DND-41 (cell line): Measurements from ENCODE around the gene SERP2.

Experiments used
- ATAC-seq: fragments of 200-7000 bp; cut with Tn5 transposase; 3 replicates; pipeline ENCODE4 v1.9.1; 2021; ENCODE audit warnings: low read depth; ENCODE audit not compliant: insufficient read depth
- DNase-seq: peaks from one replicate; pipeline ENCODE4 v3.0.0-alpha.2; 2020
- H2AFZ ChIP-seq: 2 replicates; pipeline ENCODE4 v1.6.0; 2012; ENCODE audit warnings: low read depth, low read length
- H3K27ac ChIP-seq: 2 replicates; pipeline ENCODE4 v1.5.1; 2012; ENCODE audit warnings: low read length, inconsistent platforms
- H3K27me3 ChIP-seq: fragments of 200-600 bp; sonication (generic); 2 replicates; pipeline ENCODE4 v1.6.0; 2012; ENCODE audit warnings: low read length, mild to moderate bottlenecking, inconsistent platforms; ENCODE audit not compliant: insufficient read depth, poor library complexity
- H3K36me3 ChIP-seq: 2 replicates; pipeline ENCODE4 v1.5.1; 2012; ENCODE audit warnings: low read length, inconsistent platforms; ENCODE audit not compliant: insufficient read depth
- H3K4me1 ChIP-seq: 2 replicates; pipeline ENCODE4 v1.5.1; 2012; ENCODE audit warnings: mild to moderate bottlenecking, low read length; ENCODE audit not compliant: insufficient read depth
- H3K4me2 ChIP-seq: 2 replicates; pipeline ENCODE4 v1.6.0; 2012; ENCODE audit warnings: mild to moderate bottlenecking, moderate library complexity, low read length, inconsistent platforms; ENCODE audit not compliant: insufficient read depth
- H3K4me3 ChIP-seq, 2 experiments: fragments of 200-600 bp in 1 of 2; shearing (Covaris generic) in 1 of 2; 2 replicates each; pipeline ENCODE4 v1.5.1; 2012 to 2016; ENCODE audit warnings: inconsistent platforms in 2 of 2, low read length in 2 of 2, mild to moderate bottlenecking in 2 of 2, low read depth in 1 of 2, moderate library complexity in 1 of 2
- H3K79me2 ChIP-seq: 2 replicates; pipeline ENCODE4 v1.6.0; 2012; ENCODE audit warnings: low read length, inconsistent platforms; ENCODE audit not compliant: insufficient read depth
- H3K9ac ChIP-seq: 2 replicates; pipeline ENCODE4 v1.6.0; 2012; ENCODE audit warnings: low read depth, mild to moderate bottlenecking, inconsistent platforms, low read length, moderate library complexity
- H3K9me3 ChIP-seq: 2 replicates; pipeline ENCODE4 v1.5.1; 2012; ENCODE audit warnings: low read length, moderate library complexity, mild to moderate bottlenecking, inconsistent platforms; ENCODE audit not compliant: insufficient read depth, severe bottlenecking
- H4K20me1 ChIP-seq: 2 replicates; pipeline ENCODE4 v1.6.0; 2012; ENCODE audit warnings: low read length; ENCODE audit not compliant: insufficient read depth
- EZH2 ChIP-seq: IDR thresholded peaks from 3 replicates; pipeline ENCODE4 v1.6.1; 2012; ENCODE audit warnings: borderline replicate concordance, low read depth, mild to moderate bottlenecking, moderate library complexity, low read length, inconsistent platforms; ENCODE audit not compliant: severe bottlenecking
- TF ChIP-seq, protein P1 (sequence below): IDR thresholded peaks from 2 replicates; pipeline ENCODE4 v1.5.1; 2012; ENCODE audit warnings: borderline replicate concordance, low read length, moderate library complexity, mild to moderate bottlenecking; ENCODE audit not compliant: poor library complexity, severe bottlenecking; ENCODE audit errors: extremely low read depth

Gene SERP2

DNA sequence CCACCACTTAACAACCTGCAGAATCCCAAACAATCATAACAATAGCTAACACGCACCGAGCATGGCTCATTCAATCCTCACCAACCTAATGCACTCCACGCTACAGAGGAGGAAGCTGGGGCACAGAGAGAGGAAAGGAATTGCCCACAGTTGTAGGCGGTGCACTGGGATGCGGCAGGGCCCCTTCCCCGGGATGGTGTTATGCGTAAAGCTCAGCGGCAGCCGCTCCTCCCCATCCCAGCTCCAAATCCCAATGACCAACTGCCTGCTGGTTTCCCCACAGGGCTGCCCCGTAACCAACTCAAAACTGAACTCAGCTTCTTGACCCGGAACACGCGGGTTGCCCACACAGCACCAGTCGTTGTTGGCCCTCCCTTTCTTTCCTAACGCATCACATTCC, 42.2 kb downstream of the SERP2 start:
- DNase-seq (no peak), ATAC-seq (no peak)
- Histone ChIP-seq H3K4me2 (no peak overlapping the region), H3K4me3 (no peak overlapping the region), H3K79me2 (no peaks in the 10 kb centered on the region), H3K4me1 (peaks cover 19% of the 10 kb centered on the region), H2AFZ (no peak overlapping the region), H3K36me3 (no peaks in the 10 kb centered on the region), H3K9me3 (no peaks in the 10 kb centered on the region), H3K27ac (no peak overlapping the region), H4K20me1 (no peaks in the 10 kb centered on the region), H3K9ac (no peak overlapping the region), H3K27me3 (no peaks in the 10 kb centered on the region)
- TF ChIP-seq EZH2: no peak
- TF ChIP-seq, protein P1, sequence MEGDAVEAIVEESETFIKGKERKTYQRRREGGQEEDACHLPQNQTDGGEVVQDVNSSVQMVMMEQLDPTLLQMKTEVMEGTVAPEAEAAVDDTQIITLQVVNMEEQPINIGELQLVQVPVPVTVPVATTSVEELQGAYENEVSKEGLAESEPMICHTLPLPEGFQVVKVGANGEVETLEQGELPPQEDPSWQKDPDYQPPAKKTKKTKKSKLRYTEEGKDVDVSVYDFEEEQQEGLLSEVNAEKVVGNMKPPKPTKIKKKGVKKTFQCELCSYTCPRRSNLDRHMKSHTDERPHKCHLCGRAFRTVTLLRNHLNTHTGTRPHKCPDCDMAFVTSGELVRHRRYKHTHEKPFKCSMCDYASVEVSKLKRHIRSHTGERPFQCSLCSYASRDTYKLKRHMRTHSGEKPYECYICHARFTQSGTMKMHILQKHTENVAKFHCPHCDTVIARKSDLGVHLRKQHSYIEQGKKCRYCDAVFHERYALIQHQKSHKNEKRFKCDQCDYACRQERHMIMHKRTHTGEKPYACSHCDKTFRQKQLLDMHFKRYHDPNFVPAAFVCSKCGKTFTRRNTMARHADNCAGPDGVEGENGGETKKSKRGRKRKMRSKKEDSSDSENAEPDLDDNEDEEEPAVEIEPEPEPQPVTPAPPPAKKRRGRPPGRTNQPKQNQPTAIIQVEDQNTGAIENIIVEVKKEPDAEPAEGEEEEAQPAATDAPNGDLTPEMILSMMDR: no peak

DNA sequence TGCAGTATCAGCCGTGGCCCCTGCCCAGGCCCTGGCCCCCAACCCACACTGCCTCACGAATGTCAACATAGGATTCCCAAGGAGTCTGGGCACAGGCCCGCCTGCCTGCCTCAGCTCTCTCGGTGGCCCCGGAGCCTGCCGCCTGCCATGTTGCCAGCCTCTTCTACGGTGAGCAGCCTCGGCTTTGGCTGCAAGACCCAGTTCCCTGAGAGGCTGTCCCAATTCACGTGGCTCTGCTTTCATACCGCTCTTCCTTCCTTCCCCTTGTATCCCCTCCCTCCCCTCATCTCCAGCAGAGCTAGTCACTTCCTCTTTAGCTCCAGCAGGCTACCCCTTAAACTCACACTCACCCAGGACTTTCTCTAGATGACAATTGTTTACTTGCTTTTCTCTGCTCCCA, 42.7 kb downstream of the SERP2 start:
- H3K79me2 ChIP-seq: no peaks in the 10 kb centered on the region
- no peaks in the 10 kb centered on the region for H3K27me3 ChIP-seq
- no peak overlapping the region for H2AFZ ChIP-seq
- no peak overlapping the region for H3K4me3 ChIP-seq
- H3K9me3 ChIP-seq: no peaks in the 10 kb centered on the region
- peak; percentile 29; the same call in 1 of the 3 replicates for ATAC-seq
- H3K4me2 ChIP-seq: no peak overlapping the region
- DNase-seq: no peak
- TF ChIP-seq EZH2: no peak
- TF ChIP-seq, protein P1: no peak
- H3K27ac ChIP-seq: no peak overlapping the region
- H3K4me1 ChIP-seq: peaks cover 16% of the 10 kb centered on the region
- H3K36me3 ChIP-seq: no peaks in the 10 kb centered on the region
- H3K9ac ChIP-seq: no peak overlapping the region
- no peaks in the 10 kb centered on the region for H4K20me1 ChIP-seq

DNA sequence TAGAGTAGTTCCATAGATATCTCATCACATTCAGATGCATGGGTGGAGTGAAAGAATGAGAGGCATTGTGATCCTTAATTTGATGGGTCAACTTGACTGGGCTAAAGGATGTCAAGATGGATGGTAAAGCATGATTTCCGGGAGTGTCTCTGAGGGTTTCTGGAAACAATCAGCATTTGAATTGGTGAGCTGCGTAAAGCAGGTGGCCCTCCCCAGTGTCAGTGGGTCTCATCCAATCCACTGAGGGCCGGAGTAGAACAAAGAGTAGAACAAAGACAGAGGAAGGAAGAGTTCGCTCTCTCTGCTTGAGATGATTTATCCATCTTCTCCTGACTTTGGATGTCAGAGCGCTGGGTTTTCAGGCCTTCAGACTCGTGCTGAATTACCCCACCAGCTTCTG, 43.1 kb downstream of the SERP2 start:
- Histone ChIP-seq H3K27me3 (no peaks in the 10 kb centered on the region), H3K9ac (no peak overlapping the region), H3K4me1 (peaks cover 13% of the 10 kb centered on the region), H3K4me2 (no peak overlapping the region), H3K79me2 (no peaks in the 10 kb centered on the region), H3K4me3 (no peak overlapping the region), H4K20me1 (no peaks in the 10 kb centered on the region), H3K27ac (no peak overlapping the region), H2AFZ (no peak overlapping the region), H3K36me3 (no peaks in the 10 kb centered on the region), H3K9me3 (no peaks in the 10 kb centered on the region)
- TF ChIP-seq EZH2: no peak
- TF ChIP-seq, protein P1: no peak
- ATAC-seq (no peak), DNase-seq (no peak)

DNA sequence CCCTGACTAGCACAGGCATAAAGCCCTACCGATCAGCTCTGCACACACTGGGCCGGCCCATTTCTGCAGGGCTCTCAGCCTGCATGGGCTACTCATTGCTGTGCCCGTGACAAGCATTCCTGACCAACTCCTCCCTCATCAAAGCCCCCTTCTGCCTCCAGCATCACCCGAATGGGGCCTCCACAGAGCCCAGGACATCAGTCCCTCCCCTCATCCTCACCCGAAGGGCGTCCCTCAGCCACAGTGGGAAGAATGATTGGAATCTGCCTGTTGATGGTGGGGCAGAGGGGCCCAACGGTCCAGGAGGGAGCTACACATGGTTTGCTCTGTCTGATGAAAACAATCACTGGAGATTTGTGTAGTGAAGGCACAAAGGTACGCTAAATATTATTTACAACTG, 43.8 kb downstream of the SERP2 start:
- H2AFZ ChIP-seq: no peak overlapping the region; the same call in 1 of the 2 replicates
- H3K9me3 ChIP-seq: no peaks in the 10 kb centered on the region
- no peak overlapping the region for H3K9ac ChIP-seq
- H3K36me3 ChIP-seq: no peaks in the 10 kb centered on the region
- H3K4me2 ChIP-seq: no peak overlapping the region
- H3K27me3 ChIP-seq: no peaks in the 10 kb centered on the region
- no peaks in the 10 kb centered on the region for H3K79me2 ChIP-seq
- H3K27ac ChIP-seq: no peak overlapping the region
- H4K20me1 ChIP-seq: no peaks in the 10 kb centered on the region
- no peak overlapping the region for H3K4me3 ChIP-seq
- DNase-seq (no peak), ATAC-seq (no peak)
- TF ChIP-seq, protein P1: no peak
- no peak for TF ChIP-seq EZH2
- H3K4me1 ChIP-seq: peaks cover 9% of the 10 kb centered on the region
